ENCODE results near the gene PIGS.

- TF ChIP-seq, protein P1, sequence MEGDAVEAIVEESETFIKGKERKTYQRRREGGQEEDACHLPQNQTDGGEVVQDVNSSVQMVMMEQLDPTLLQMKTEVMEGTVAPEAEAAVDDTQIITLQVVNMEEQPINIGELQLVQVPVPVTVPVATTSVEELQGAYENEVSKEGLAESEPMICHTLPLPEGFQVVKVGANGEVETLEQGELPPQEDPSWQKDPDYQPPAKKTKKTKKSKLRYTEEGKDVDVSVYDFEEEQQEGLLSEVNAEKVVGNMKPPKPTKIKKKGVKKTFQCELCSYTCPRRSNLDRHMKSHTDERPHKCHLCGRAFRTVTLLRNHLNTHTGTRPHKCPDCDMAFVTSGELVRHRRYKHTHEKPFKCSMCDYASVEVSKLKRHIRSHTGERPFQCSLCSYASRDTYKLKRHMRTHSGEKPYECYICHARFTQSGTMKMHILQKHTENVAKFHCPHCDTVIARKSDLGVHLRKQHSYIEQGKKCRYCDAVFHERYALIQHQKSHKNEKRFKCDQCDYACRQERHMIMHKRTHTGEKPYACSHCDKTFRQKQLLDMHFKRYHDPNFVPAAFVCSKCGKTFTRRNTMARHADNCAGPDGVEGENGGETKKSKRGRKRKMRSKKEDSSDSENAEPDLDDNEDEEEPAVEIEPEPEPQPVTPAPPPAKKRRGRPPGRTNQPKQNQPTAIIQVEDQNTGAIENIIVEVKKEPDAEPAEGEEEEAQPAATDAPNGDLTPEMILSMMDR (IDR thresholded peaks at IDR 0.05) = no peak
- no peak for TF ChIP-seq POLR2A (IDR thresholded peaks at IDR 0.05)
These were observed 61.5 kb downstream of the PIGS start for GRCh38 chr17:28509789-28510188.

Data from sigmoid colon (tissue), 3 donors.